HL-60/S4 (cell line): Measurements from ENCODE around the gene PIM3.

Experiments
- in situ Hi-C: fragments of 300-500 bp; cut with MboI; formaldehyde crosslinking; loops from 2 replicates; pipeline ENCODE4 v1.14.3; 2022; ENCODE audit warnings: low sequenced_read_pairs

Gene PIM3

GRCh38 chr22:49927483-49928184 is 32.9 kb upstream of the PIM3 start:
- in situ Hi-C loops, result loop anchor here (25.0 kb wide), 1 partner anchor 285 kb away; the partner anchor contains the start of gene SELENOO

GRCh38 chr22:49928185-49928495 is 32.4 kb upstream of the PIM3 start:
- in situ Hi-C loops, result loop anchor here (25.0 kb wide), 1 partner anchor 284 kb away; the partner anchor contains the start of gene SELENOO

- in situ Hi-C loops, result loop anchor here (25.0 kb wide), 1 partner anchor 284 kb away; the partner anchor contains the start of gene SELENOO
Measured at GRCh38 chr22:49928555-49929210, 31.9 kb upstream of the PIM3 start.

- in situ Hi-C loops, result loop anchor here (25.0 kb wide), 1 partner anchor 283 kb away; the partner anchor contains the start of gene SELENOO
Measured at GRCh38 chr22:49929211-49929979, 31.2 kb upstream of the PIM3 start.

- in situ Hi-C loops, result loop anchor here (5.0 to 25.0 kb wide), 3 partner anchors 37 to 282 kb away; partner anchors contain the start of gene SELENOO
Measured at GRCh38 chr22:49929994-49930575, 30.5 kb upstream of the PIM3 start.

GRCh38 chr22:49930596-49931412 is 29.8 kb upstream of the PIM3 start:
- in situ Hi-C loops, result loop anchor here (5.0 to 25.0 kb wide), 3 partner anchors 36 to 281 kb away; partner anchors contain the start of gene SELENOO

GRCh38 chr22:49933236-49934159 is 27.1 kb upstream of the PIM3 start:
- in situ Hi-C loops, result loop anchor here (5.0 to 25.0 kb wide), 3 partner anchors 34 to 279 kb away; partner anchors contain the start of gene SELENOO

GRCh38 chr22:49934160-49934890 is 26.2 kb upstream of the PIM3 start:
- in situ Hi-C loops, result loop anchor here (5.0 to 25.0 kb wide), 3 partner anchors 33 to 278 kb away; partner anchors contain the start of gene SELENOO

- in situ Hi-C loops, result loop anchor here (5.0 to 25.0 kb wide), 3 partner anchors 32 to 277 kb away; partner anchors contain the start of gene SELENOO
Measured at GRCh38 chr22:49934891-49935557, 25.5 kb upstream of the PIM3 start.

GRCh38 chr22:49935561-49935960 is 25.0 kb upstream of the PIM3 start:
- in situ Hi-C loops, result loop anchor here (25.0 kb wide), 1 partner anchor 277 kb away; the partner anchor contains the start of gene SELENOO

GRCh38 chr22:49936018-49936972 is 24.3 kb upstream of the PIM3 start:
- in situ Hi-C loops, result loop anchor here (25.0 kb wide), 1 partner anchor 276 kb away; the partner anchor contains the start of gene SELENOO

- in situ Hi-C loops, result loop anchor here (25.0 kb wide), 1 partner anchor 275 kb away; the partner anchor contains the start of gene SELENOO
Measured at GRCh38 chr22:49936973-49937757, 23.4 kb upstream of the PIM3 start.

GRCh38 chr22:49937758-49938564 is 22.6 kb upstream of the PIM3 start:
- in situ Hi-C loops, result loop anchor here (25.0 kb wide), 1 partner anchor 274 kb away; the partner anchor contains the start of gene SELENOO

GRCh38 chr22:49938565-49939136 is 21.9 kb upstream of the PIM3 start:
- in situ Hi-C loops, result loop anchor here (25.0 kb wide), 1 partner anchor 274 kb away; the partner anchor contains the start of gene SELENOO
